Measurements from ENCODE around the gene PTPRN2. TPM values are rescaled to one million over a fixed set of nuclear protein-coding genes. Genes with fewer than 3 reads are reported as not detected.
A peak's percentile ranks its signal among the peaks of the same experiment; 100 is the strongest.

Gene PTPRN2
- total and polyA plus RNA-seq, 7 donors: 3.2 to 7.1 (median 5.5) TPM

DNA sequence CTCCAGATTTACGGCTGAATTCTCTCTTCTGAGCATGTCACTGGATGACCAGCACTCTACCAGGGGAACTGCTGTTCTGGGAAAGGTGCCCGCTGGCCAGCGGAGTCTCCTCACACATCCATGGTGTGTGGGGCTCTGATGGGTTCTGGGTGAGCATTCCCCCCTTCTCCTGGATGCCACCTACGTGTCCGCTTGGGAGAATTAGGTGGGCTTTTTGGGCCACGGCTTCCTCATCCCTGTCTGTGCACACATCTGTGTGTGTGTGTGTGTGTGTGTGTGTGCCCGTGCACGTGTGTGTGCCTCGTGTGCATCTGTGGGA is 1087.8 kb downstream of the PTPRN2 start:
- no peak overlapping the region for H3K4me3 ChIP-seq
- no peaks in the 10 kb centered on the region for H3K4me1 ChIP-seq
- intact Hi-C loops (cut with DNase I): no loop called here
- DNase-seq: no peak
- H3K36me3 ChIP-seq: no peaks in the 10 kb centered on the region
- TF ChIP-seq POLR2AphosphoS5 (IDR thresholded peaks at IDR 0.05): no peak
- TF ChIP-seq EP300 (IDR thresholded peaks at IDR 0.05): no peak
- TF ChIP-seq POLR2A (IDR thresholded peaks at IDR 0.05): no peak
- no peak for TF ChIP-seq CTCF (IDR thresholded peaks at IDR 0.05)
- no peaks in the 10 kb centered on the region for H3K9me3 ChIP-seq
- no peak overlapping the region for H3K27ac ChIP-seq
- 82 to 90% methylated on average over 9 of the region's 9 CpGs for WGBS, 2 donors
- H3K27me3 ChIP-seq: no peaks in the 10 kb centered on the region

GRCh38 chr7:157499121-157499834 is 1088.3 kb downstream of the PTPRN2 start:
- TF ChIP-seq EP300 (IDR thresholded peaks at IDR 0.05) (no peak), CTCF (IDR thresholded peaks at IDR 0.05) (no peak), POLR2AphosphoS5 (IDR thresholded peaks at IDR 0.05) (no peak)
- peak; percentile 37 for DNase-seq
- Histone ChIP-seq H3K4me1 (no peaks in the 10 kb centered on the region), H3K27me3 (no peaks in the 10 kb centered on the region), H3K4me3 (no peak overlapping the region), H3K27ac (no peak overlapping the region), H3K36me3 (no peaks in the 10 kb centered on the region), H3K9me3 (no peaks in the 10 kb centered on the region)
- 78 to 85% methylated on average over 27 of the region's 27 CpGs for WGBS, 2 donors
- intact Hi-C loops (cut with DNase I): no loop called here

GRCh38 chr7:157498657-157499056 is 1089.0 kb downstream of the PTPRN2 start:
- WGBS, 2 donors: 59 to 80% methylated on average over 12 of the region's 12 CpGs
- Histone ChIP-seq H3K36me3 (no peaks in the 10 kb centered on the region), H3K27me3 (no peaks in the 10 kb centered on the region), H3K4me1 (no peaks in the 10 kb centered on the region), H3K27ac (no peak overlapping the region), H3K9me3 (no peaks in the 10 kb centered on the region), H3K4me3 (no peak overlapping the region)
- DNase-seq: peak; percentile 20
- intact Hi-C loops (cut with DNase I): no loop called here
- TF ChIP-seq POLR2A (IDR thresholded peaks at IDR 0.05): no peak
- no peak for TF ChIP-seq CTCF (IDR thresholded peaks at IDR 0.05)
- no peak for TF ChIP-seq EP300 (IDR thresholded peaks at IDR 0.05)
- TF ChIP-seq POLR2AphosphoS5 (IDR thresholded peaks at IDR 0.05): no peak

DNA sequence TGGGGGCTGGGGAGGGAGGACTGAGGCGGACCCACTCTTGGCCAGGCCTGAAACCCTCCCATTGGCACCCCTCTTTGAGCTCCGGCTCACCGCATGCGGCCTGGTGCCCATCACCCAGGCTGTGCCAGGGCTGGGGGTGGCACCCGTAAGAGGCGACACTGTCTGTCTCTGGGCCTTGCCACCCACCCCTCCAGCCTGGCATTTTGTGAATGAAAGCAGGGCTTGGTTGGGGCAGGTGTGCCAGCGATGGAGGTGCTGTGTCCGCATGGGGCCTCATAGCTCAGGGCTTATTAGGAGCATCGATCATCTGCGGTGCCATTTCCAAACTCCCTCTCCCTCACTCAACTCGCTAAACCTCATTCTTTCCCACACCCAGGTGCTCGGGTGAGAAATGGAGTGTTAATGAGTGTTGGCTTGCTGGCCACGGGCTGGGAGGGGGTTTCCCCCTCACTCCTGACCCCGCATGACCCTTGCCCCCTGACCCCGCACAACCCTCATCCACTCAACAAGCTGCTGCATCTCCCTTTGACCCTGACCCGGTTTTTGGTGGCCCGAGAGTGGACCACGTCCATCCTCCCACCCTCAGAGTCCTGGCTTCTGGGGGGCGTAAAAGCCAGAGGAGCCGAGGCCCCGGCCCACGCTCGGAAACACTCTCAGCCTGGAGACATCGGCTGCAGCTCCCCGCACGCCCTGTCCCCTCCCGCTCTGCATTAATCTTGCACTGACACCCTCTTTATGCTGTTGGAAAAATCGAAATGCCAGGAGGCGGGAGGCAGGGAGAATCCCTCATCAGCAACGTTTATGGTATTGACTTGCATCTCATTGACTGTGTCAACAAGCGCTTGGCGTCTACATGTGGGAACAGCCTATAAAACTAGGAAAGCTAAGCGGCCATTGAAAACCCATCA is 1089.6 kb downstream of the PTPRN2 start:
- H3K9me3 ChIP-seq: no peaks in the 10 kb centered on the region
- H3K4me1 ChIP-seq: no peaks in the 10 kb centered on the region
- no peak overlapping the region for H3K4me3 ChIP-seq
- H3K36me3 ChIP-seq: no peaks in the 10 kb centered on the region
- DNase-seq: peak; percentile 40
- WGBS, 2 donors: 48 to 76% methylated on average over 33 of the region's 33 CpGs
- intact Hi-C loops (cut with DNase I): no loop called here
- TF ChIP-seq POLR2AphosphoS5 (IDR thresholded peaks at IDR 0.05): no peak
- TF ChIP-seq POLR2A (IDR thresholded peaks at IDR 0.05): no peak
- no peak for TF ChIP-seq CTCF (IDR thresholded peaks at IDR 0.05)
- TF ChIP-seq EP300 (IDR thresholded peaks at IDR 0.05): no peak
- no peak overlapping the region for H3K27ac ChIP-seq
- H3K27me3 ChIP-seq: no peaks in the 10 kb centered on the region

Data from sigmoid colon (tissue), 7 donors.